ENCODE measurements around the gene LIPC. TPM values are rescaled to one million over a fixed set of nuclear protein-coding genes. Genes with fewer than 3 reads are reported as not detected.

Gene LIPC
- total and polyA plus RNA-seq, 9 of the 15 experiments (the other 6 are each of a cell fraction or from before 2014, with no cell fraction given): 0.07 to 0.41 (median 0.11) TPM; not detected in 2

DNA sequence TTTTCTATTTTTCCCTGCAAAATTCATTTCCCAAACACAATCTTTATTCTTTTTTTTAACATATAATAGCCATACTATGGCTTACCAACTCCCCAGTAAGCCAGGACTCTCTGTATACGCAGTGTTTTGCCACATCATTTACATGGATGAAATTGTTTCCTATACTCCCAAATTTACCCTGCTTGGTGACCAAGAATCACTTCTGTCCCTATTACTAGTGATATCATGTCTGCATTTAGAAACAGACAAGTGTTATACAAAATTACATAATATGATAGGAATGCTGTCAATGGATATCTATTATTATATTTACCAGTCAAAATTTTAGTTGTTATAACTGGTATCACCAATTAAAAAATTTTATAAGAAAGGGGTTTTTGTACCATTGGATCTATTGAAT is 77.8 kb downstream of the LIPC start (continued):
- TF ChIP-seq ATF6 (CRISPR knock-in tag; IDR thresholded peaks at IDR 0.05) (no peak), PHF20 (IDR thresholded peaks at IDR 0.05; ENCODE audit: partially characterized antibody) (no peak), ZKSCAN8 (CRISPR knock-in tag; IDR thresholded peaks at IDR 0.05) (no peak)

DNA sequence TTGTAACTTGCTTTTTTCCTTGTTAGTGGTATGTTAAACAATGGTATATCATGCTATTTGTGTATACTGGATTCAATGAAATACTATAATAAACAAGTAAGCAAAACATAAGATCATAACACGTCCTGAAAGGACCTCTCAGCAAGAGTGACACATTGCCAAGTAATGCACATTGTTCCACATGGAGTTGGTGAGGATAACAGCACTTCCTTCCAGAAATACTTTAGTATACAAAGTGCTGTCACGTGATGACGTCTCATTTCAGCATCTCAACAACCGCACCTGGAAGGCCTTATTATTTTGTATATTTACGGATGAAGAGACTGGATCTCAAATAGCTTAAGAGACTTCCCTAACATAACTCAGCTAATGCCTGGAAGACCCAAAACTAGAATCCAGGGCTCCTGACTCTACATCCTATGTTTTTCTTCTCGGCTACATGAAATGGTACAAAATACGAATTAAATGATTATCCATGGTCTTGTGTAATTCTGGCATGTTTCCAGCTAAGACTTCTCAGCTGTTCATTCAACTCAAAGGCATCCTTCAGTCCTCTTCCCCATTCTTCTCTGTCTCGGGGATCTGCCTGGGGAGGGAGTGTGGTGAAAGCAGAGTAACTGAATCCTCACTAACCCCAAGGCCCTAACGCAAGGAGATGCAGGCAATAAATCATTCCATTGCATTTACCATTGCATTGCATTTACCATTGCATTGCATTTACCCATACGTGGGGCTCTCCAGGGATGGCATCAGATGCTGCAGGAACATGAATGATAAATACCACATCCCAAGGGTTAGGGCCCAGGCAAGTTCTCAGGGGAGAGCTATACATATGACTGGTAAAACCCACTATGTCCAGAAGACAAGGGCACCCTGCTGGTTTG is 79.2 kb downstream of the LIPC start:
- DNase-seq (ENCODE audit: extremely low read depth in 1 of 4, low spot score in 3 of 4) (no peak), ATAC-seq (no peak), FAIRE-seq (no peak)
- WGBS (ENCODE audit: insufficient coverage, low coverage, missing lambda C conversion rate): 31% methylated on average over 10 of the region's 10 CpGs
- in situ Hi-C loops (cut with MboI): no loop called here
- Histone ChIP-seq H3K4me2 (ENCODE audit: insufficient read depth, low read length) (no peak overlapping the region), H3K9me3 (replicated peaks; ENCODE audit: control insufficient read depth, insufficient read depth, low read depth, low read length) (no peaks in the 10 kb centered on the region), H3K27me3 (ENCODE audit: control insufficient read depth in 2 of 2, insufficient read depth in 2 of 2, low read length in 2 of 2) (no peaks in the 10 kb centered on the region; a peak in 1 of 5 replicates), H3K9ac (ENCODE audit: insufficient read depth in 1 of 2, low read depth in 2 of 2, low read length in 2 of 2) (no peak overlapping the region), H3K27ac (ENCODE audit: extremely low read depth, low read depth, low read length) (no peak overlapping the region), H3K79me2 (ENCODE audit: control insufficient read depth, insufficient read depth, low read length) (no peaks in the 10 kb centered on the region), H3K4me1 (replicated peaks in 1 of 2; ENCODE audit: control insufficient read depth in 2 of 2, insufficient read depth in 2 of 2, low read length in 2 of 2) (peaks cover 0 to 5% of the 10 kb centered on the region in 2 experiments; a peak in 3 of 5 replicates), H3K4me3 (no peak overlapping the region), H3K36me3 (ENCODE audit: control insufficient read depth, insufficient read depth, low read length) (no peaks in the 10 kb centered on the region), H2AFZ (ENCODE audit: low read depth, low read length) (no peak overlapping the region; the same call in 1 of the 2 replicates), H3K9me1 (ENCODE audit: control insufficient read depth, insufficient read depth, low read length) (no peaks in the 10 kb centered on the region), H4K20me1 (replicated peaks; ENCODE audit: control insufficient read depth, insufficient read depth, low read length) (no peaks in the 10 kb centered on the region)
- POLR2A ChIA-PET: interaction anchor here (1.0 to 1.1 kb wide), 2 partner anchors 12 to 24 kb away, joined by 3 to 5 read pairs; no protein-coding TSS in a partner anchor
- intact Hi-C loops (cut with micrococcal nuclease): no loop called here
- BruUV-seq (replicated peaks): no TSS peak
- CTCF ChIA-PET (ENCODE audit: low intra/inter-chr PET ratio): no interaction called here
- TF ChIP-seq POLR2G (IDR thresholded peaks at IDR 0.05; ENCODE audit: low read depth, low read length) (no peak), NFIC (IDR thresholded peaks at IDR 0.05) (peak; percentile 38; the same call in 1 of the 2 replicates), RAD51 (IDR thresholded peaks at IDR 0.05; ENCODE audit: borderline replicate concordance, low read depth) (peak; percentile 22; the same call in 1 of the 2 replicates)
- TF ChIP-seq, protein P1, sequence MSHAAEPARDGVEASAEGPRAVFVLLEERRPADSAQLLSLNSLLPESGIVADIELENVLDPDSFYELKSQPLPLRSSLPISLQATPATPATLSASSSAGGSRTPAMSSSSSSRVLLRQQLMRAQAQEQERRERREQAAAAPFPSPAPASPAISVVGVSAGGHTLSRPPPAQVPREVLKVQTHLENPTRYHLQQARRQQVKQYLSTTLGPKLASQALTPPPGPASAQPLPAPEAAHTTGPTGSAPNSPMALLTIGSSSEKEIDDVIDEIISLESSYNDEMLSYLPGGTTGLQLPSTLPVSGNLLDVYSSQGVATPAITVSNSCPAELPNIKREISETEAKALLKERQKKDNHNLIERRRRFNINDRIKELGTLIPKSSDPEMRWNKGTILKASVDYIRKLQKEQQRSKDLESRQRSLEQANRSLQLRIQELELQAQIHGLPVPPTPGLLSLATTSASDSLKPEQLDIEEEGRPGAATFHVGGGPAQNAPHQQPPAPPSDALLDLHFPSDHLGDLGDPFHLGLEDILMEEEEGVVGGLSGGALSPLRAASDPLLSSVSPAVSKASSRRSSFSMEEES (CRISPR knock-in tag; IDR thresholded peaks at IDR 0.05): peak; percentile 88
- TF ChIP-seq, protein P2, sequence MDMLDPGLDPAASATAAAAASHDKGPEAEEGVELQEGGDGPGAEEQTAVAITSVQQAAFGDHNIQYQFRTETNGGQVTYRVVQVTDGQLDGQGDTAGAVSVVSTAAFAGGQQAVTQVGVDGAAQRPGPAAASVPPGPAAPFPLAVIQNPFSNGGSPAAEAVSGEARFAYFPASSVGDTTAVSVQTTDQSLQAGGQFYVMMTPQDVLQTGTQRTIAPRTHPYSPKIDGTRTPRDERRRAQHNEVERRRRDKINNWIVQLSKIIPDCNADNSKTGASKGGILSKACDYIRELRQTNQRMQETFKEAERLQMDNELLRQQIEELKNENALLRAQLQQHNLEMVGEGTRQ (CRISPR knock-in tag; IDR thresholded peaks at IDR 0.05): 0 out of 2 replicates have a peak, but pooled peaks have one; percentile 25
